ENCODE measurements around the gene DIS3L2.

The DIS3L2 gene

GRCh38 chr2:231961349-231962166 lies at the start of gene DIS3L2:
Gene DIS3L2, plus strand, starts transcription at chr2:231961713. Its CDS starts 53,215 bp downstream, at chr2:232014928.
- DNase-seq (ENCODE audit: low read depth) = peak; percentile 57

DNA sequence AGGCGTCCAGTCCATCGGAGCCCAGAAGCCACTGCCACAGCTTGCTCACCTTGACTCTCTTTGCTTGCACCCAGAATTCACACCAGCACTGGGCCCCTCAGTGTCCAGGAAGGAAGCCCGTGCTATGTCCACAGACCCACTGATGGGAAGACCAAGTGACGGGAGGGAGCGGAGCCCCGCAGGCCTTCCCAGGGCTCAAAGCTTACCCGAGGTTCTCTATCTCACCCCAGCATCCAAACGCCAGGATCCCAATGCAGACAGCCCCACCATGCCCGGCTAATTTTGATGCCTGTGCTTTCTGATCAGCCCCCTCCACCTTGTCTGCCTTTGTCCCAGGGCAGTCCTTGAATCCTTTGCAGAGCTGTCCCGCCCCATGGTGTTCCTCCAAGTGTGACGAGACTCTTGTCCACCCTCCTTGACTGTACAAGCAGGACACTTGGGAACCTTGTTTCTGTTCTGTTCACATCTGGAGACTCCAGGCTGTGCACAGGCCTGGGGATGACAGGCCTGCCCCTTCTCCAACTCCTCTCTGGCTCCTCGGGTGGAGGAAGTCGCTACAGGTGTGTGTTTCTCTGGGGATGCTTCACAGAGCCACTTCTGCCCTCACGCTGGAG lies 47.3 kb upstream of the DIS3L2 start:
- no peak for DNase-seq (ENCODE audit: low read depth)

DNA sequence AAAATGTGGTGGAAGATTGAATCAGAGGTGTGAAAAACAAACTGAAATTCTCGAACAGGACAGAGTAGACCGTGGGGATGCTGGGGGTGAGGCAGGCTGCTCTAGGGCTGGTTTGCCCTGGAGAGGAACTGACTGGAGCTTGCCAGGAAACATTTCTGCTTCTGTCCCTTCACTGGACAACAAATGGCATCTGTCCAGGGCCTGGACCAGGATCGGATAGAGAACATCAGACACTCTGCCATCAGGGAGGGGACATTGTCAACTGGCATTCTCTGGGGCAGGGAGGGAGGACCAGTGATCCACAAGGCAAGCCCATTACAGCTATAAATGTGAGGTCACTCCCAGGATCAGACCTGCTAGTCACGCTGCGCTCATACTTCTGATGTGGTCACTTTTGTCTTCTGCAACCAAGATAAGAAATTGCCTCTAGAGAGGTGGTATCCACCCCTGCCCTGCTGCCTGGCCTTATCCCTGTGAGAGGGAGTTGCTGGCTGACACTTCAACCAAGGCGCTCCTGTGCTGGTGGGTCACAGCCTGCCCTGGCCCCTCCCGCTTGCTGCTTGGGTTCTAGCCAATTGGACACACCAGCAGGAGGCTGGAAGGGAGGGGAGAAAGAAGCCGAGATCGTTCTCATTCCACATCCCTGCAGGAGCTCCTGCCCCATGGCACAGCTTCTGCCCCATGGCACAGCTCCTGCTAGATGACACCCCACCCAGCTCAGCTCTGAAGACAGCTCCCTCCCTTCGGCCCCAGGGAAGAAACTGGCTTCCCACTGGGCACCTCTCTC lies 44.0 kb upstream of the DIS3L2 start:
- DNase-seq (ENCODE audit: low read depth) = no peak

- no peak for DNase-seq (ENCODE audit: low read depth)
Measured at GRCh38 chr2:231918501-231919330, 42.8 kb upstream of the DIS3L2 start.

- no peak for DNase-seq (ENCODE audit: low read depth)
Measured at GRCh38 chr2:231919341-231920035, 42.0 kb upstream of the DIS3L2 start.

DNA sequence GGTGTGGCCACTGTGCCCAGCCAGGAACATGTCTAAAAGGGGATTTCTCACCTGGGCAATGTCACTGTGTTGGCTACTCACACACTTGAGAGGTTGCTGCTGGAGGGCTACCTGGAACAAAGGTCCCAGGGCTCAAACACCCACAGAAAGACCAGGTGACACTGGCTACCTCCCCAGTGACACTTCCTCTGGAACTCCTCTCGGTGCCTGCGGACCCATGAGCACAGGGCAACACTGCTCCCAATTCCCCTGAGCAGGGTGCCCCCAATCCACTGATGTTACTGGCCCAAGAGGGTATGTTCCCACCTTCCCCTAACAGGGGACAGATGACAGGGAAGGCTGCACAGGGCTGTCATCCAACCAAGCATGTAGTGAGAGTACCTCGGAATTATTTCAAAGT lies 41.1 kb upstream of the DIS3L2 start:
- DNase-seq (ENCODE audit: low read depth) = no peak

DNA sequence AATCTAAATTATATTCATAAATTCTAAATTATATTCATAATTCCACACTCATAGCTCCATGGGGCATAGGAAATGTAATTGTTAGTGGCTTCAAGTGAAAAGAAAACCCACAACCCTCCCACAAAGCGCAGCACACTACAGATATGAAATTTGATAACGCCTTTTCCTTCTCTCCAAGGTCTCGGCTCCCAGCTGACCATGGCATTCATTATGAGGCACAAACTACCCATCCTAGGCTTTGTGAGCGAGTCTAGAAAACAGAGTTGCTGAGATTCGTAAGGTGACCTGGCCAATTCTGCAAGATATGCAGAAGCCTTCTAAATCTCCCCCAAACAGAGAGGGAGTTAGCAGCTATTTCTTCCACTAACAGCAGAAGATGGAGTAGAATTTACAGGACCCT lies 40.7 kb upstream of the DIS3L2 start:
- DNase-seq (ENCODE audit: low read depth) = no peak

DNA sequence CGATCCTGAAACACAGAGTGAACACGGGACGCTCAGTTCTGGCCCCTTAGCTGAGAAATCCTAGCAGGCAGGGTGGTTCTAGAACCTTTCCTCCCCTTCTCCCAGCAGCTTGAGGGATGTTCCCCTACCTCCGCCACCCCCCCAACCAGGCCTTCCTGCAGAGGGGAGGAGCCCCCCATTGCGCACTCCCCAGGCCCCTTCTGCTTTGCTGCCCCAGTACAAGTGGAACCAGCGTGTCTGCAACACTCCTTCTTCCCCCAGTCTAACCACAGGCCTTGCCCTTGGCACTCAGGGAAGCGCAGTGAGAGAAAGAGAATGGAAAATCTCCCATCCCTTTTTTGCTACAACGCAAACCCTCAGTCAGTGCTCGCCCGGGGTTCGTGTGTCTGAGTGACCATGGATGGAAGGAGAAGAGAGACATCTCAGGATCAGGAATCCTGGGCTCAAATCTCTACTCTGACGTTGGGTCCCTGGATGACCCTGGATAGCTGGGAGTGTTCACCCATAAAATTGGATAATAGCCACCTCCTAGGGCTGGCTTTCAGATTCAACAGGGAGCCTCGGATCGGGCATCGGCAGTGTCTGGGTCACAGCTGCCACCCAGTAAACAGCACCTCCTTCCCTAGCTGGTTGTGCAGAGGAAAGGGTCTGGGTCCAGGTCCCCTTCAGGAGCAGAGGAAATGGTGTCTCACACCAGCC lies 39.1 kb upstream of the DIS3L2 start:
- DNase-seq (ENCODE audit: low read depth) = no peak

DNA sequence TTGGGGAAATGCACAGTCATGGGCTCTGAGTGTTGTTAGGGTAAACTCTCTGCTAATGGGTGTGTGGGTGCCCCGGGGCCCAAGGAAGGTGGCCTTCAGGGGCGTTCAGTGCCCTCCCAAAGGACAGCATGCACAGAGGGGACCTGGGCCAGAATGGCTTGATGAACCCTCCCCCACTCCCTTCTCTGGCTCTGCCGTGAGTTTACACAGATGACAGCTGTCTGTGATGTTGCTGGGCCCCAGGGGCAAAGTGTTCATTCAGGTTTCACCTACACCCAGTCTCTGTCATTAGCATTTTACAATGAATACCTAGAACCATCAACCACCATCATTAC lies 38.5 kb upstream of the DIS3L2 start:
- no peak for DNase-seq (ENCODE audit: low read depth)

DNA sequence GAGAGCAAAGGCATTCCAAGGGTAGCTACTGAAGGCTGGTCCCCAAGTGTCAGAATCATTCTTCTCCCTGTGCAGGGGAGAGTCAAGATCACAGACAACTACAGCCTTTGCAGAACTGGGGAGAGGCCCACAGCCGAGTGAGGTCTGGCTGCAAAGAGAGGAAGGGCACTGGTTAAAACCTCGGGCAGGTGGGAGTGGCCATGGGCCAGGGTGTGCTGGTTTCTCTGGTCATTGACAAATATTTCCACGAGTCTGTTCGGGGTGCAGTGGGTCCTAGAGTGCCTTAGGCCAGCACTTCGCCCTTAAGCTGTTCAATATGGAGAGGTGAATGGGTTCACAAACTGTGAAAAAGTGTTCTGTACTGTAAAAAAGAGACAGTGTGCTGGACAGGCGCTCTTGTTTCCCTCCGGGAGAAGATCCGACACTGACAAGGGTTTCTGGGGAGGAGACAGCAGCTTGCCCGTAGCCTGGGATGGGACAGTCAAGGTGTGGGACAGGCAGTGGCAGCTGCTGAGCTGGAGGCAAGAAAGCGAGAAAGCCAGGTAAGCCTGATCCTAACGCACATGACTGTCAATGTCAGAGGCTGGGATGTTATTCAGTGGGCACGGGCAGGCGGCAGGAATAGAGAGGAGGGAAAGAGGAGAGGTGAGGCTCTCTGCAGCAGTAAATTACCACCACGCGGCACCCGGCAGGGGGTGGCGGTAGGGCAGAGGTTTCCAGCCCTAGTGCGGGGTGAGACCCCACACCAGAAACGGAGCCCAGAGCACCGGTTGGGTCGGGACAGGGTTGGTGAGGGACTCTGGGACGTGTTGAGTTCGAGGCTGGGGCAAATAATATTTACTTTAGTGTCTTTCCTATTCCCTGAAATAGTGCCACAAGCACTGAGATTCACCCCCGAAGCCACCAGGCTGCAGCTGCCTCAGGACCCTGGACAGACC lies 37.3 kb upstream of the DIS3L2 start:
- DNase-seq (ENCODE audit: low read depth) = no peak

DNA sequence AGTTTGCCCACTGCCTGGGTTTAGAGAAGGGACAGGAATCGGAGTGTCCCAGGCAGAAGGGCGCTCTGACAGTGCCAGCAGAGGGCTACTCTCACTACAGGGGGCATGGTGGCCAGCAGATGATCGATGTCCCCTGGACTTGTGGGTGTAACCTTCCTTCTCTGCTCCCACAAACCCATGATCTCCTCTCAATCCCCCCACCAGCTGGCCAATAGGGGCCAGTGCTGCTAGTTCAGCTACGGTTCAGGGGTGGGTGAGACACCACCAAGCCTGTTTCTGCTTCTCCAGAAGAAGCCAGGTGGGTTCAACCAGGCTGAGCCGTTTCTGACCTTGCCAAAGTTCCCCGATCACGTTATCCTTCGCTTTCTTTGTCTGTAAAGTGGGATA lies 36.6 kb upstream of the DIS3L2 start:
- DNase-seq (ENCODE audit: low read depth) = no peak

- peak; percentile 36 for DNase-seq (ENCODE audit: low read depth)
Measured at GRCh38 chr2:231925303-231926179, 36.0 kb upstream of the DIS3L2 start.

DNA sequence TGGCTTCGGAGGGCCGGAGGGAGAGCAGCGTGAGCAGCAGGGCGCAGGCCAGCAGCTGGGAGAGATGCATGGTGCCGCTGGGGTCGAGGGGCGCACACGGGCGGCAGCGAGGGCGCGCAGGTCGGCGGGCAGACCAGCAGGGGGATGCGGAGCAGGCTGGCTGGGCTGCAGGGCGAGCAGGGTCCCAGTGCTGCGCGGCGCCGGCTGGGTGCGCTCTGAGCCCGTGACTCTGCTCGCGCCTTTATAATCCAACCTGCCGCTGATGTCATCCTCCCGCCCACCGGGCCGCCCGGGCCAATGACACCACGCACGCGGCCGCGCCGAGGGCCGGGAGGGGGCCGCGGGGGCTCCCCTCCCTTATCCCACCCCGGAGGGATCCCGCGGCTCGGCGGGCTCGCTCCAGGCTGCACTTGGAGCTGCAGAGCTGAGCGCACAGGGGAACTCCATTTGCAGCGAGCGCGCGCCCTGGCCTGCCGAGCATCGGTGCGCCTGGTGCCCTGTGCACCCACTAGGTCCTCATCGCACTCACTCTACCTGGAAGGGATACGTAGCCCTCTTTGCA lies 35.3 kb upstream of the DIS3L2 start, which contains the start of gene NPPC:
Gene NPPC, minus strand, starts transcription at position 217 of the 562 bp plus-strand sequence. Its CDS starts 147 bp downstream, at position 70.
- DNase-seq (ENCODE audit: low read depth) = peak; percentile 48

DNA sequence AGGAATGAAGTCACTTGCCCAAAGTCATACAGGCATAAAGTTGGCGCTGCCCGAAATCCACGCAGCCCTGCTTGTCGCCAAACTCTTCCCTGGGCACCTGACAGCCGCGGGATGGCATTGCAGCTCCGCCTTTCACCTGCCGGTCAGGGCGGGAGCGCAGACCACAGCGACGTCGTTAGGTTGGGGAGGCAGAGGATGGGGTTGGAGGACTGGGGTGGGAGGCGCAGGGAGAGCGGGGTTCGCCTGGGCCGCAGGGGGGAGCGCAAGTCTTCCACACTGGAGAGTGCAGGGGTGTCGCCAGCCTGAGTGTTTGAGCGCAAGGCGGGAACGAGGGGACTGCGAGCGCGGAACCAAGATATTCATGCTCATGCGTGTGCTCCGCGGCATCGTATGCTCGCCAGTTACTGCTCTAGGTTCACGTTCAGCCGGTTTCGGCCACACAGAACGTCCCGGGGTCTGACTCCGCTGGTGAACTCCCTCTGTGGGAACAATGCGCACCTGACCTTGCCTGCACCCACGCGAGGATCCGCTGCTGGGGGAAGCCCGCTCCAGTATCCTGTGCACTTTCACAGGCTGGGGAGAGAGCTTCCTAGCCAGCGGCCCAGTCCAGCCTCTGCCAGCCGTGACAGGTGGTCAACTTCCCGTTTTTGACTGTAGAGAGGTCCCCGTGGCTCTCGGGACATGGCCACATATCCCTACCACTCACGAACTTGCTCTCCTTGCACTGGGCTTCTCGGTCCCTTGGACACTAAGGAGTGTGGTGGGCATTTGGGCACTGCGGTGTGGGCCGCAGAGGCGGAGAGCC lies 34.5 kb upstream of the DIS3L2 start:
- DNase-seq (ENCODE audit: low read depth) = no peak

GRCh38 chr2:231927566-231927890 lies 34.0 kb upstream of the DIS3L2 start:
- DNase-seq (ENCODE audit: low read depth) = no peak

DNA sequence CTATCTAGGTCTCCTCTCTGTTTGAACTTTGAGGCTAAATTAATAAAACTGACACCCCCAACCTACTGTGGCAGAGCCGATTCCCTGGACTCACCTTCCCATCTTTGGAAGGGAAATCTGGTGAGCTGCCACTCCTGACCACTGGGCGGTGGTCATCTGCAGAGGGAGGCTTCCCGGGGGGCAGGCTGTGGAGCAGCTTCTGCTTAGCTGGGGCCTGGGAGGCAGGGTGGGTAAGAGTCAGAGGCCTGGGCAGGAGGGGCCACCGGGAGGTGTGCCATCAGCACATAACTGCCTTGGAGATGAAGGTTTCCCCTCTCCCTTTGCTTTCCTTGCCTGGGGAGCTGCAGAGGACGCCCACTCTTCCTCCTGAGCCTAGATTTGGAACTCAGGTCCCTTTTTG lies 33.0 kb upstream of the DIS3L2 start:
- DNase-seq (ENCODE audit: low read depth) = no peak

DNA sequence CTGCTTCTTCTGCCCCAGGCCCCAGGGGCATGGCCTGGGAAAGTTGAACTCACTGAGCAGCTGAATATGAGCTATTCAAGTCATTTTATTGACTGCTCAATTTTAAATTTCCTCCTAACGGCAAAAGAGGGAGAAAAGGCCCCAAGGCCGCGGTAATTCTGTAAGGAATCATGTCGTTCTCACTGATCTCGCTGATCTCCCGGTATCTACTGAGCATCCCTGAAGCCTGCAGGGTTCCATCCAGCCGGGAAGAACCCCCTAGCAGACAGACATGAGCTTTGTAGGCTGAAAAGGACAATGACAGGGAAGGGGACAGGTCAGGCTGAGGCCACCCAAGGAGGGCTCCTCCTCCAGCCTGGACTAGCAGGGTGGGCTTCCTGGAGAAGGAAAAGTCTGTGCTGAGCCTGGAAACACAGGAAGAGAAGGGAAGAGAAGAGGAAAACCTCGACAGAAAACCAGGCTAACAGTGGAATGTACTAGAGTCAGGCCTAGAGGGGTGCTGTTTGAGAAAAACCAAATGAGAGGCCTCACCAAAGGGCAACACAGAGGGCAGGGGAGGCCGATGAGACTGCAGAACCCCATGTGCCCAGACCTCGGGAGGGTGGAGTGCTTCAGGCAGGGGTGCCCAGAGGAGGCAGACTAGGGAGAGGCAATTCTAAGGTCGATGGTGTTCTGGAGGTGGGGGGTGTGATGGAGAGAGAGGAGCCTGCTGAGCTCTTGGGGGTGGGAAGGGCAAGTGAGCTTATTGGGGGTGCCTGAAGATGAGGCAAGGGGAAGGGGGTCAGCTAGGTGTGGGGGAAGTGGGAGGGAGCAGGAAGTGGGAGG lies 32.4 kb upstream of the DIS3L2 start:
- DNase-seq (ENCODE audit: low read depth) = no peak

Measured in stimulated activated CD8-positive, alpha-beta memory T cell treated with anti-CD3 and anti-CD28 coated beads, Interleukin-12 subunit alpha, Interleukin-12 subunit beta, amount 100 ng/mL, for 4 hours (primary cell).